ENCODE results near the gene ZFHX3.

The ZFHX3 gene

DNA sequence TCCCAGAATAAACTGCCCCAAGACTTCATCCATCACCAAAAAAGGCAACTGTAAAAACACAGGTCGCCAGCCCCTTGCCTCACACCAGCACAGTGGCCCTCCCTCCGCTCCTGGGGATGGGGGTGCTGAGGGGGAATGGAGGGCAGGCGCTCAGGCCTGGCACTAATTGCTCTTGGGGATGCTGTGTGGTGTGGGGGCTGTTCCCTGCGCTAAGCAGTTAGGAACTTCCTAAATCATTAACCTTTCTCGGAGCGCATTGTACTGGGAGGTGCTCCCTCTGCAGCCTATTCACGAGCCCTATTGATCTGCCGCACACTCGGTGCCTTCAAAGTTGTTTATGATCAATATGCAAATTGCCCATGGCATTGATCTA is 199.9 kb downstream of the ZFHX3 start:
- no peak for DNase-seq (ENCODE audit: low read depth in 2 of 2)

DNA sequence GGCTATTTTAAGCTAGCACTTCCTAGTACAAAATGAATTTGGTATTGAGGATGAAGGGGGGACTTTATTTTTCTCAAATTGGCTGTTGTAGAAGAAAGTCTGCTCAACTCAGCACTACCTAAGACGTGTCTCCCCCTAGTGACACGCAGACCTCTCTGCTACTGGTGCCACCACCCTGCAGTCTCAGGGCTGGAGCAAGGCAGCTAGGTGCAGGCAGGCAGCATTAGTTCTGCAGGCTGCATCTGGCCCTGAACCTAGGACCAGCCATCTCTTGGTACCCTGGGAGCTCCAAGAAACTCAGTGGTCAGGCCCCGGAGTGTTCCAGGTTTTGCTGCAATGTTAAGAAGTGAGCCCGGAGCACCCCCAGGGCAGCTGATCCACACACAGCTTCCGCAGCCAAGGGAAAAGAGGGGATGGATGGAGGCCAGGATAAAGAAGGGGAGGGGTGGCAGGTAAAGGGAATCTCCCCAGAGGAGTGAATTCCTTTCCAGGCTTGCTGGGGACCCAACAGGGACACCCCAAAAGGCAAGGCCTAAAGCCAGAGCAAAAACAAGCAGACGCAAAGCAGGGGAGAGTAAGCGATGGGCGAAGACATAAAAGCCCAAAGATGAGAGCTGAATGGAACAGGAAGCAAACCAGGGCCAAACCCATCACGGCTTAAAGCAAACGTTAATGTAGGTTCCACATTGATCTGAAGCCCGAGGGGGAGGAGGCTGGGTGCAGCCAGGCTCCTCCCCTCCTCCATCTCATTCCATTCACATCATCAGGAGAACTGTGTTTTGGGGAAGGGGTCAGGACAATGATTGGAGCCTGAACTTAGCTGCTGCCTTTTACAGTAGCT is 200.5 kb downstream of the ZFHX3 start:
- DNase-seq (ENCODE audit: low read depth in 2 of 2) = no peak

DNA sequence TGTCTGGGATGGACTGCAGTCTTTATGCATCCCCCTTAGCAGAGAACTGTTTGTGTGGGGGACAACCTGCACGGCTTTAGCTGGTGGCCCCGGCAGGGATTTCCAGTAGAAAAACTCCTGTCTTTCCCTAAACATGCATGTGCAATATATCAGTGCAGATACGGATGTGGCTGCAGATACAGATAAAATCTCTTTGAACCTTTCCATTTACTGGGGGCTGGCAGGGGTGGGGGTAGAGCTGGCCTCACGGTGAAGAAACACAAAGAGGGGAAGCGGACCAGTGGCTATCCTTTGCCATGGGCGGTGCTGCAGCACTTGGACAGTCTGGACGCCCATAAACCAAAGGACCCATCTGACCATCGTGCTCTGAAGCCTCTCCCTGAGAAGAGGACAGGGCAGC is 201.3 kb downstream of the ZFHX3 start:
- no peak for DNase-seq (ENCODE audit: low read depth in 2 of 2)

DNA sequence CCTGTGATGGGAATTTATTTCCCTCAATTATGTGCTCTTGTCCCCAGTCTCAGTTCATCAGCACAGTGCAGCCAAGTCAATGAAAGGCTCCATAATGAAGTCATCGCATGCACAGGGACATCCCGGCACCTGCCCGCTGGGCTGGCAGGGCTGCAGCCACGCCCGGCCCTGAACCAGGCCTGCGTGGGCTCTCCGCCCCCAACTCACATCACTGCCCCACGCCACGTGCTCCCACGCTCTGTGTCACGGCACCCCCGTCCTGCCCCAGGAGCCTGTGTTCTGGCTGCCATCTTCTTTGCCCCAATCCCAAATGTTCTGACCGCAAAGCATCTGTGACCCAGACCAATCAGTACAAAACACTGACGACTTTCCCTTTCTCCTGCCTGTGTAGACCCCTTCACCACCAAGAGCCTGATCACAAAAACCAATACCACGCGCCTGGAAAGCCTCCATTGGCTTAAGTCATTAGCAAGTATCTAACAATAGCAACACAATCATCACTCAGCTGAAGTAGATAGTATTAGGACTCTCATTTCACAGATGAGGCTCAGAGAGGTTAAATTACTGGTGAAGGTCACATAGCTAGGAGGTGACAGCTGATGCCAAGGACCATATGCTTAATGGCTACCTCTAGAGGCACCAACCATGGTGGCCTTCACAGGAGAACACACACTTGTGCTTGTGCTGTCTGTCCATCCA is 202.5 kb downstream of the ZFHX3 start:
- no peak for DNase-seq (ENCODE audit: low read depth in 2 of 2)

DNA sequence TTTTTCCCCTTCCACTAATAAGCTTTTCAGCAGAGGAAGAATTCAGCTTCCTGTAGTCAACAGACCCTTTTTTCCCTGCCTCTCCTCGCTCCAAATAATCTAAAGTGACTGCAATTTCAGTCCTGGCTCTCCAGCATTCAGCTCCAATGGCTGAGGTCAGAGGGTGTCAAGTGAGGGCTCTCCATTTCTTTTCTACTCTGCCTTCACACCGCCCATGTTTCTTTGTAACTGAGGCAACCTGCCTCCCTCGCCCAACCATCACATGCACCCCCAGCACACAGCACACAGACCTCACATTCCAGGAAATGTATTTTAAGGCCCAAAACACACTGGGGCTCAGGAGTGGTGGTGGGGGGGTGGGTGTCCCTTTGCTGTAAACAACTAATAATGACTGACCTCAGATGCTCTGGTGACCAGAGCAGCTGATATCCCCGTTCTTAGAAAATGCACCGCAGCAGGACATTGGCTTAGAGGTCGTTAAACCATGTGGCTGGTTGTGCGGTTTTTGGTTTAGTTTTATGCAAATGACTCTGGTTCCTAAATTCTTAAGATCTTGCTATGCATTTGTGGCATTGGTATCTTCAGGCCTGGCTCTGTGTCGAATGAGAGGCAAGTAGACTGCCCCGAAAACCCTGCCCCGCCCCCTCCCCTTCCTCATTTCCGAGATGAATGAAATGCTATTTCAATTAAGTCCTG is 203.6 kb downstream of the ZFHX3 start:
- DNase-seq (ENCODE audit: low read depth in 2 of 2) = no peak

DNA sequence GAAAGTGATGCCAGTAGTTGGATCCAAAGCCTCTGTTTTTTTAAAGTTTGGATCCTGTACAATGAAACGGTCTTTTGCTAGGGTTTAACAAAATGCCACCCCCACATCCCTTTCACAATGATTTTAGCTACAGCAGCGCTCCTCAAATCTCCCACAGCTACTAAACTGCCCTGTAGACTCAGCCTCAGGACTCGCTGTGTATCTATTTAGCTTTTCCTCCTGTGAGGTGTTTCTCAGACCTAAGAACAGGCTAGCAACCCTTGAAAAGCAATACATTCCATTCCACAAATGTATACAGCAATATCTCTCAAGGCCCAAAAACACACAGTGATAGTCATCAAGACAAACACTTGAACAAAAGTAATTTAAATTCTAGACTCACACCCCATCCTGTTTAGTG is 206.4 kb downstream of the ZFHX3 start:
- no peak for DNase-seq (ENCODE audit: low read depth in 2 of 2)

DNA sequence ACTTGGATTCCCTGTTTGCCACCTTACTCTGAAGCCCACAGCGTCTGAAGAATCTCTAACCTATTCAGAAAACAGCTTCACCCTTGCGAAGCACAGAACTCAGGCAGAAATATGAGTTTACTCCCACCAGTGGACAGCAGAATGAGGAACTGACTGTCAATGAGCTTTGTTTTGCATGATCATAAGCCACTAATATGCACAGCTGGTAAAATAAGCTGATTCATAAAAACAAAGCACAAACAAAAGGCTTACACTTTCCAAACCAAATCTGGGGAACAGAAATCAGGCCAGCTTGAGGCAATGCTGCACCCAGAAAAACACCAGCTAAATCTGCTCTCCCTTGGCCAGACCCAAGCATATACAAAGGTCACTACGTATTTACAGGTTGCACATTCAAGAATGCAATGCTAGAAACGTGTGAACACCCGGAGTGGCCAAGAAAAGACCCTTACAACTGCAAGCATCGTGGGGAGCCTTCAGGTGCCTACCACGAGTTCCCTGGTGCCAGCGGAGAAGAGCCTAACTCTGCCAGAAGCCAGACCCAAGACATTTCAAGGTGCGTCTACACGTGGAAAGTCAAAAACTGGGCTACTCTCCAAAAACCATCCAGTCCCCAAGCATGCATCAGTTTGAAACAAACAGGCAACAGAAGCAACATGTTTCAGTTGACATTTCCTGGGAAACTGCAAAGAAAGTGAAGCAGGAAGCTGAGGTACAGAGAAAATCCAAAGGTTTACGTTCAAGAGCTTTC is 207.1 kb downstream of the ZFHX3 start:
- no peak for DNase-seq (ENCODE audit: low read depth in 2 of 2)

DNA sequence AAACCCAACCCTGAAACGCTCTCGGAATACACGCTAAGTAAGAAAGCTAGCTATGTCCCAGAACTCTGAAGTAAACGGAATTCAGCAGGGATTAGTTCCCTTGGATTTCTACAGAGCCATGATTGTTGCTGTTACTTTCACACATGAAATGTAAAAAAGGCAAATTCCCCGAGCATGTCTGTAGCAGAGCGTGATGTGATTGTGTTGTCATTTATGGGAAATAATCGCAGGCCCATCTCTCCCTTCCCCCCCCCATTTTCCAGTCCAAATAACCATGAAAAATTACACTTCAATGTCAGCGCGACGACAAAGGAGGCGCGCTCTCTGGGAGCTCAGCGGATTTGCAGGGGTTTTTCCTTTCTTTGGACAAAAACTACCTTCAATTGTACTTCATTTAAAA is 209.0 kb downstream of the ZFHX3 start:
- no peak for DNase-seq (ENCODE audit: low read depth in 2 of 2)

DNA sequence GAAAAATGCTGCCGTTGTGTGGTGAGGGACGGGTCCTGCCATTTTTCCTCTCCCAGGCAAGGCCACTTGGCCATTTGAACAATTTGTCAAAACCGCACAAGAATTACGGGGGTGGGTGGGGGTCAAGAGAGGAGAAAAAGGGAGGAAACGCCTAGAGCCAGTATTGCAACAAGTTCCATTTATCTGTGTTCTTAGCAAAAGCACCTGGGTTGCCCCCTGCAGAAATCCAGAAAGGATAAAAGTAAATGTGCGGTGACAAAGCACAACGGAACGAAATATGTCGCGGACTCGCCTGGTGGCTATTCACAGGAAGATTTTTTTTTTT is 209.4 kb downstream of the ZFHX3 start:
- DNase-seq (ENCODE audit: low read depth in 2 of 2) = no peak

DNA sequence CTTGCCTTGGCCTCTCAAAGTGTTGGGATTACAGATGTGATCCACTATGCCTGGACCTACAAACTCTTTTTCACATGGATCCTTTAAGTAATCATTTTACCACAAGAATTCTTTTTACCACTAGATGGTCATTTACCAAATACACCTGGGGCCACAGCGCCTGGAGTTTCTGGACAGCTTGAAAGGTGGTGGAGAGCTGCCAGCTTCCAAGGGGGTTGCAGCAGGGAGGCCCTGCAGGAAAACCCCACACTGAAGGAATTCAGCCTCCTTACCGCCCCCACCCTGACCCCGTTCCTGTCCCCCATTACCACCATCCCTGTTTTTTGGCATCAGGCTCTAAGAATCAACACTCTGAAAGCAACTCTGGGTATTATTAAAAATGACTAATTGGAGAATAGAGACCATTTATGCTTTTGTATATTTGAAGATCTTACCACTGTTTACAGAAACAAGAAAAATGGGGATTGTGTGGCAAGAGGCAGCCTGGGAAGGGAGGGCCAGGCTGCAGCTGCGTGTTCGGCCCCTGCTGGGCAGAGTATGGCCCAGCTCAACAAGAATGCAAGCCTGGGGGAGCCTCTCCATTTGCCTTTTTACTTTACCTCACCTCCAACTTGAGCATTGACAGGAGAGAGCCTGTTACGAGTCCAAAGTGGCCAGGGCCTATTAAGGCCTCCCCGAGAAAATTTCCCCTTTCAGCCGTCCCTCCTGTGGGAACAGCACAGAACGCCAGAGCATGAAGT is 209.9 kb downstream of the ZFHX3 start:
- no peak for DNase-seq (ENCODE audit: low read depth in 2 of 2)

DNA sequence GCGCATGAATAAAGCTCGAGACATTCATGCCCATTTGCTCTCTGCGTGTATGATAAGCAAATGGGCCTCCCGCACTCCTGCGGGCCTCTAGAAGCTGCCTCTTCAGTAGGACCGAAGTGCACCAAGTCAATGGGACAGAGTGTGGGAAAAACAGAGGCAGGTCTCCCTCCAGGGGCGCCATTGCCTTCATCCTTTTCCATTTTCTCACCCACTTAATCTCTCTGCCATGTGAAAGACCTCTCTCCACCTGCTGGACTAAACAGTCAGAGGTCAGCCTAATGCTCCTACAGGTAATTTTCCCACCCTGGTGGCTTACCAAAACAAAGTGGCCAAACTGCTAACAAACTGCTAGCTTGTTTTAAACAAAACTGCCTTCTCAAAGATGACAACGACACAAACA is 210.9 kb downstream of the ZFHX3 start:
- DNase-seq (ENCODE audit: low read depth in 2 of 2) = no peak

DNA sequence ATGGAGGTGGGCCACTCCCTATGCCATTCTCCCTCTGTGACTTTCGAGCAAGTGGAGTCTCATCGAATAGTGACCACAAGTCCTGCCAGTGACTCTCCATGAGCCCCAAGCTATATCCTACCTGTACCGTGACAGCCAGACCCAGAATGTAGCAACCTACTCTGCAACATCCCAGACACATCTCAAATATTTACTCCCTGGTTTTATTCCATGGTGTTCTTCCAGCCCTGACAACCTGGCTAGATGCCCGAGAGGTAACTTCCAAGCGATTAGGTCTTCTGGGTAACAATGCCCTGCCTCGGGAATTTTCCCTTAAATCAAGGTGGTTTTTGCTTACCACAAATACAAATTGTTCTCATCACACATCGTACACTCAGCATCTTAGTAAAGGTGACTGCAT is 211.7 kb downstream of the ZFHX3 start:
- no peak for DNase-seq (ENCODE audit: low read depth in 2 of 2)

DNA sequence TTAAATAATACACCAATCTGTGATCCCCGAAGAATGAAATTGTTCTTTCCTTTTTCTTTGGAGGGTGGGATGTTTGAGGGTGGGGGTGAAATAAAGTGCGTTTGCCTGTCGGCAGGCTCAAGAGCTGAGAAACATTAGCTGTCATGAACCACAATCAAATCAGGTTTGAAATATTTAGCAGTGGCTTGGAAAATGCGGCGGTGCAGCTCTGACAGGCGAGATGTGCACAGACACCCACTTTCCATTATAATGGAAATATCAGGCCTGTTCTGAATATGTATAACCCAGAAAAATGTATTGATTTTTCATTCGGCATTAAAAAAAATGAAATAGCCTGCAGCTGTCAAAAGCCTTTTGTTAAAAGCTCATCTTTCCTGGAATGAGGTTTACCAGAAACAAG is 212.8 kb downstream of the ZFHX3 start:
- DNase-seq (ENCODE audit: low read depth in 2 of 2) = no peak

DNA sequence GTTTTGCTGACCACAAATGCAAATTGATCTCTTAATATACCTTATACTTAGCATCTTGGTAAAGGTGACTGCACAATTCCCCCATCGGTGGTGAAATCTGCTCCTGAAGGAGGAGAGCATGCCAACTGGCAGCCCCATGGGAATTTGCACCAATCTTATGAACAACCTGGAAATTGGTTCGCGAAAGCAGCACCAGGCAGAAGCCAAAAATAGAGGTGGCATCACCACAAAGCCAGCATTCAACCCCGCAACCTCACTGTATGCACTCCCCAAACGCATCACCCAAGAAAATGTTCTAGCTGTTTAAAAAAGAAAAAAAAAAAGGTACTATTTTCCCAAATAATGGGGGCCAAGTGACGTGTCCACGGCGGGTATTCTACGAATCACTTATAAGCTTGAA is 213.4 kb downstream of the ZFHX3 start:
- DNase-seq (ENCODE audit: low read depth in 2 of 2) = no peak

DNA sequence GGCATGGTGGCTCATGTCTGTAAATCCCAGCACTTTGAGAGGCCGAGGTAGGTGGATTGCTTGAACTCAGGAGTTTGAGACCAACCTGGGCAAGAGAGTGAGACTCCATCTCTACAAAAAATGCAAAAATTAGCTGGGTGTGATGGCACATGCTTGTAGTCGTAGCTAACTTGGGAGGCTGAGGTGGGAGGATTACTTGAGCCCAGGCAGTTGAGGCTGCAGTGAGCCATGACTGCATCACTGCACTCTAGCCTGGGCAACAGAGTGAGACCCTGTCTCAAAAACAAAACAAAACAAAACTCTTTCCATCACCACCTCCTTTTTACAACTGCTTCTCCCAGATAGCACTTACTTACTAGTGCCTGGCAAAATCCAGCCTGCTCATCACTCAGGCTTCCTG is 214.0 kb downstream of the ZFHX3 start:
- DNase-seq (ENCODE audit: low read depth in 2 of 2) = no peak

DNA sequence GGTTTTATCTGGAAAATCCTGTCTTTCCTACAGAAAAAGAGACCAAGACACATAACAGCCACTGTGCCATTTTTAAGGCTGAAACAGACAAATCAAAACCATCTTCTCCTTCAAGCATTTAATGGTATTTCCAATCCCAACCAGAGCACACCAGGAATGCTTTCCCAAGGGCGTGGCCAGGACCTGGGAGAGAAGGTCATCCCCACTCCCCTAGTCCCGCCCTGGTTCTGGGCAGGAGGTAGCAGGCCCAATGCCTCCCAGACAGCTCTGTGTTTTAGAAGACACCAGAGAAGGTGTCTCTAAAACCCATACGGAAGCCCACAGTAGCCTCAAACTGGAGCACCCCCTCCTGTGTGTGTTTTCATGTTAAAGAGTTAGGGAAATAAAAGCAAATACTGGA is 214.4 kb downstream of the ZFHX3 start:
- no peak for DNase-seq (ENCODE audit: low read depth in 2 of 2)

DNA sequence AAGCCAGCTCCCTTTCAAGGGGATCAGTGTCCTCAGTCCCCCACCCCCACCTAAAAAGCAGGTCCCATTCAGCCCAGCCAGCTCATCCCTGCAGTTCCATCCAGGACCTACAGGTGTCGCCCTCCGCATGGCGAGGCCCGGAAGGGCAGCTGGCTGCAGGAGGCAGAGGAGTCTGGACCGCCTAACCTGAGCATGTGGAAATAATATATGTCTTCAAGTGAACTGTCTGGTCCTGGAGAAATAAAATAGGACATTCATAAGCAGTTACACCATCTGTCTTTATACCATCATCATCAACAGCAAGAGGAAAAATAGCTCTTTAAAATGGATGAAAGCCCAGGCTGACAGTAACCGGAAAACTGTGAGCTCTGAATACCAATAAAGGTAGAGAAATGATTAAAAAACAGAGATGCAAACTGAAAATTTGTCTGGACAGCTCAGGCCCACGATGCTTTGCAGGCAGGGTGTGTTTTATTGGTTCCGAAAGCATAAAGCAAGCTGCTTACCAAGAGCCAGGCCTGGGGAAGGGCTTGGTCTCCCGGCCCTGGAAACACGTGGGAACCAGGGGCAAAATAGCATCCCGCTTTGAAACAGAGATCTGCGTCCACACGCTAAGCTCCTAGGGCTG is 215.2 kb downstream of the ZFHX3 start:
- peak; percentile 26 to 54 for DNase-seq (ENCODE audit: low read depth in 2 of 2)

DNA sequence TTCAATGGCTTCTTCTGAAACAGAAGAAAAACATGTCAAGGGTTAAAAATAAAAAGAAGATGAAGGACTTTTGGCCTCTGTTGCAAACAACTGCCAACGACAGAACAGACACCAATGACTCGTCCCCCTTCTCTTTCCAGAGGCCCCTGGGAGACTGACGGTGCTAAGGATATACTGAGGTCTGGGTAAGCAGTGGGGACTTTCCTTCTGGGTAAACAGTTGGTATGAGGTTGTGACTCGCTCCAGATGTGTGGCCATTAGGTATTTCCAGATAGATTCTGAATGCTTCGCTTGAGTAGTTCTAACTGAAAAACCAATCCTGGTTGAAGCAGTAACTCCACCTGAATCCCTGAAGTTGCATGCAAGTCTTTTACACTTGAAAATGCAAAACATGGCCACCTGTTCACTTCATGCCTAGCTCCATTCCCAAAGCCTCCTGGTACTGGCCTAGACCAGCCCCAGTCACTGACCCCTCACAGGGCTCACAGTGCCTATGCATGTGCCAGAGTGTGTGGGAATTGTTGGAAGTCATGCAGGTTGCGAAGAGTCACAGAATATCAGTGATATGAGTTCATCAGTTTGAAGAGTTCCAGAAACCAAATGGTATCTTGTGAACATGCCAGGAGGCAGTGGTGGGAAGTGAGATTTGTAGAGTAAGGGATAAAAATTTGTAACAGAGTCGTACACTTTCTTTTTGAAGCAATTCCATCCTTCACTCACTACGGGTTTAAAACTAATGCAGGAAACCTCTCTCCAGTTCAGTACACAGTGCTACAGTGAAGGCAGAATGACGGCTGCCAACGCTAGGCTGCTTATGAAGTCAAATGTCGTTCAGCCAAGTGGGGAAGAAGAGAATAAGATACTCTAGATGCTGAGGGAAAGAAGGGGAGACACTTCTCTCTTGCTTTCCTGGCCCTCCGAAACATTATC is 217.8 kb downstream of the ZFHX3 start:
- no peak for DNase-seq (ENCODE audit: low read depth in 2 of 2)

DNA sequence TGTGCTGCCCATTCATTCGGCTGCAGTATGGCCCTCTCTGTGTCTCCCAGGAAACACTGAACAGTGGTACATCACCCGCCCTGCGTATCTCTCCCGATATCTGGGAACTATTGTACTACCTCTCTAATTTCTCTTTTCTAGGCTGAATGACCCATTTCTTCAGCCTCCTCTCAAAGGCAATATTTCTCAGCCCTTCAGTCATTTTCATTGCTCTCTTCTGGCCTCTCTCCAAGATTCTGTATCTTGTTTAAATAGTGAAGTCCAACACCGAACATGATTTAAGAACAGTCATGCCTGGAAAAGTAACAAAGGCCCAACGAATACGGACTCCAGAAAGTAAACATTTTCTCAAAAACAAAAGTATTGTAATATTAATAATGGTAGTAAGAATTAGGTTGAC is 220.1 kb downstream of the ZFHX3 start:
- no peak for DNase-seq (ENCODE audit: low read depth in 2 of 2)

All from activated CD4-positive, alpha-beta T cell treated with anti-CD3 and anti-CD28 coated beads for 24 hours (primary cell).